A673 (cell line): ENCODE data around the gene ABCG8. TPM values are rescaled to one million over a fixed set of nuclear protein-coding genes. Genes with fewer than 3 reads are reported as not detected.

Experiments used
- BruUV-seq: library from RNA; stranded (reverse); fragments of 400-500 nt; replicated peaks from 2 replicates; lab custom pipeline; 2021; lab: Mats Ljungman, UMichigan
- CTCF ChIA-PET: fragments of 300-600 bp; sonication (Branson Sonifier 250); formaldehyde crosslinking; loops from one replicate; lab custom pipeline; 2022; ENCODE audit warnings: antibody characterized with exemption; lab: Charles Lee
- POLR2A ChIA-PET: fragments of 300-600 bp; sonication (Branson Sonifier 250); formaldehyde crosslinking; loops from one replicate; lab custom pipeline; 2022; ENCODE audit warnings: antibody characterized with exemption; ENCODE audit not compliant: low non-redundant PET; lab: Charles Lee
- DNase-seq: peaks from one replicate; pipeline ENCODE4 v3.0.0-alpha.2; 2015; ENCODE audit warnings: low spot score
- H3K27ac ChIP-seq: fragments of 200-600 bp; sonication (generic); 2 replicates; pipeline ENCODE4 v1.5.1; 2016; ENCODE audit warnings: mixed run types, low read depth, mild to moderate bottlenecking, mixed read lengths, antibody characterized with exemption, low read length; ENCODE audit not compliant: poor library complexity, severe bottlenecking
- H3K27me3 ChIP-seq: fragments of 200-600 bp; sonication (generic); replicated peaks from 2 replicates; pipeline ENCODE4 v1.6.1; 2017; ENCODE audit warnings: mixed run types, low read depth, mild to moderate bottlenecking, mixed read lengths, antibody characterized with exemption, low read length; ENCODE audit not compliant: insufficient read depth, poor library complexity
- H3K36me3 ChIP-seq: fragments of 200-600 bp; sonication (generic); 2 replicates; pipeline ENCODE4 v1.6.1; 2016; ENCODE audit warnings: mixed run types, mild to moderate bottlenecking, mixed read lengths, antibody characterized with exemption, low read length; ENCODE audit not compliant: insufficient read depth, poor library complexity, severe bottlenecking
- H3K4me1 ChIP-seq: fragments of 200-600 bp; sonication (generic); 2 replicates; pipeline ENCODE4 v1.6.1; 2017; ENCODE audit warnings: mixed run types, mild to moderate bottlenecking, mixed read lengths, antibody characterized with exemption, low read length; ENCODE audit not compliant: insufficient read depth, poor library complexity, severe bottlenecking
- H3K4me3 ChIP-seq: fragments of 200-600 bp; sonication (generic); 2 replicates; pipeline ENCODE4 v1.5.1; 2016; ENCODE audit warnings: low read depth, mixed run types, mild to moderate bottlenecking, mixed read lengths, low read length; ENCODE audit not compliant: poor library complexity, severe bottlenecking
- H3K9me3 ChIP-seq: fragments of 200-600 bp; sonication (generic); 2 replicates; pipeline ENCODE4 v1.6.1; 2016; ENCODE audit warnings: mixed run types, low read depth, mild to moderate bottlenecking, mixed read lengths, antibody characterized with exemption, low read length; ENCODE audit not compliant: poor library complexity, severe bottlenecking
- EZH2 ChIP-seq: fragments of 200-600 bp; sonication (generic); IDR thresholded peaks from 2 replicates; pipeline ENCODE4 v1.6.1; 2017; ENCODE audit warnings: borderline replicate concordance, low read depth, mild to moderate bottlenecking, mixed read lengths, antibody characterized with exemption, low read length; ENCODE audit not compliant: poor library complexity, severe bottlenecking
- intact Hi-C: fragments of 100-400 bp; cut with micrococcal nuclease; formaldehyde crosslinking; loops from one replicate; pipeline ENCODE4 v1.10.0; 2022; ENCODE audit not compliant: unreplicated experiment
- total RNA-seq: library from RNA; stranded (reverse); gene quantifications from 2 replicates; pipeline ENCODE4 v1.2.3, GENCODE V29; 2021
- TF ChIP-seq, protein P1 (sequence below): fragments of 300-800, 200-600 bp; sonication (generic); conservative IDR thresholded peaks from 2 replicates; pipeline ENCODE4 v1.5.1; 2017; ENCODE audit warnings: low read depth, mild to moderate bottlenecking, antibody characterized with exemption, low read length, moderate library complexity, mixed read lengths

ABCG8 gene
- total RNA-seq, 1 experiment from 2014 or later = not detected

DNA sequence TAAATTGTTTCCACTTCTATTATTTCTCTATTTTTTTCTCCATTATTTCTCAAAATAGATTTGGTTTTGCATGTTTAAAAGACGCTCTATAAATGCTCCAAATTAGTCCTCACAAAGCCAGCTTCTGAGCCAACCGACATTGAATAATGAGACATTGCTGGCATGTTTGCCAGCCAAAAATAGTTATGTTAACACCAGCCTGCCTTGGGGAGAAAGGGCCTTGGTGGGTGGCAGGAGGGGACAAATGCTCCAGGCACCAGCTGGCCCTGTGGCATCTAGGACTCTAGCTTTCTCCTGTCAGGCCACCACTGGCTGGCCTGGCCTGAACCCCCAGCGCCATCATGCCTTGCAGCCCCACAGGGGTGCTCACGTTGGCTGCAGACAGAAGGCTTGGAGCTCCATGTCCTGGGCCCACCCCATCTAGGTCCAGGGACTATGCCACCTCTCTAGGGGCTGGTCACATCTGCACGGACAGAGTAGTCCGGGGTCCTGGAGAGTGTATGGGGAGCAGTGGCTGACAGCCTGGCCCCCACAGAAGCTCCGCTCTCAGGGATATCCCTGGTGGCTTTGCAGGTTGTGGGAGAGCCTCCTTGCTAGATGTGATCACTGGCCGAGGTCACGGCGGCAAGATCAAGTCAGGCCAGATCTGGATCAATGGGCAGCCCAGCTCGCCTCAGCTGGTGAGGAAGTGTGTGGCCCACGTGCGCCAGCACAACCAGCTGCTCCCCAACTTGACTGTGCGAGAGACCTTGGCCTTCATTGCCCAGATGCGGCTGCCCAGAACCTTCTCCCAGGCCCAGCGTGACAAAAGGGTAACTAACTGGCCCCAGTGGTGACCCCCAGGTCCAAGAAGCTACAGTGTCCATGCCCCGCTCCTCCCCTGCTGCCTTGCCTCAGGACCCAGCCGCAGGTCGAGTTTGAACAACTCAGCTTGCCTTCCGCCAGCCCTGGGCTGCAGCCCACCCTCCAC lies 12.5 kb downstream of the ABCG8 start:
- Histone ChIP-seq H3K4me1 (no peaks in the 10 kb centered on the region), H3K9me3 (no peaks in the 10 kb centered on the region), H3K27ac (no peak overlapping the region), H3K27me3 (peaks cover 15% of the 10 kb centered on the region), H3K4me3 (no peak overlapping the region), H3K36me3 (no peaks in the 10 kb centered on the region)
- CTCF ChIA-PET = no interaction called here
- POLR2A ChIA-PET = no interaction called here
- no TSS peak for BruUV-seq
- TF ChIP-seq EZH2 = no peak
- TF ChIP-seq, protein P1, sequence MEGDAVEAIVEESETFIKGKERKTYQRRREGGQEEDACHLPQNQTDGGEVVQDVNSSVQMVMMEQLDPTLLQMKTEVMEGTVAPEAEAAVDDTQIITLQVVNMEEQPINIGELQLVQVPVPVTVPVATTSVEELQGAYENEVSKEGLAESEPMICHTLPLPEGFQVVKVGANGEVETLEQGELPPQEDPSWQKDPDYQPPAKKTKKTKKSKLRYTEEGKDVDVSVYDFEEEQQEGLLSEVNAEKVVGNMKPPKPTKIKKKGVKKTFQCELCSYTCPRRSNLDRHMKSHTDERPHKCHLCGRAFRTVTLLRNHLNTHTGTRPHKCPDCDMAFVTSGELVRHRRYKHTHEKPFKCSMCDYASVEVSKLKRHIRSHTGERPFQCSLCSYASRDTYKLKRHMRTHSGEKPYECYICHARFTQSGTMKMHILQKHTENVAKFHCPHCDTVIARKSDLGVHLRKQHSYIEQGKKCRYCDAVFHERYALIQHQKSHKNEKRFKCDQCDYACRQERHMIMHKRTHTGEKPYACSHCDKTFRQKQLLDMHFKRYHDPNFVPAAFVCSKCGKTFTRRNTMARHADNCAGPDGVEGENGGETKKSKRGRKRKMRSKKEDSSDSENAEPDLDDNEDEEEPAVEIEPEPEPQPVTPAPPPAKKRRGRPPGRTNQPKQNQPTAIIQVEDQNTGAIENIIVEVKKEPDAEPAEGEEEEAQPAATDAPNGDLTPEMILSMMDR = no peak
- DNase-seq = no peak
- intact Hi-C loops = no loop called here

DNA sequence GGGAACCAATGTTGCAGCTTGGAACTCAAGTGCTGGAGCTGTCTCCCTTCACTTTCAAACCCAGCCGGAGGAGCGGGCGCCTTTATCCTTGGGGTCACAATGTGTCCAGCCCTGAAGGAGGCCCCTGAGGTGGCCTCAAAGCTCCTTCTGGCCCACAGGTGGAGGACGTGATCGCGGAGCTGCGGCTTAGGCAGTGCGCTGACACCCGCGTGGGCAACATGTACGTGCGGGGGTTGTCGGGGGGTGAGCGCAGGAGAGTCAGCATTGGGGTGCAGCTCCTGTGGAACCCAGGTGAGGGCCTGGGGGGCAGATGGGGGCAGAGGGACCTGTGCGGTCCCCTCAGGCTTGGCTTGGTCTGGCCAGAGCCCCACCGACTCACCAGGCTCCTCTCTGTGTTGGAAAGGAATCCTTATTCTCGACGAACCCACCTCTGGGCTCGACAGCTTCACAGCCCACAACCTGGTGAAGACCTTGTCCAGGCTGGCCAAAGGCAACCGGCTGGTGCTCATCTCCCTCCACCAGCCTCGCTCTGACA lies 13.5 kb downstream of the ABCG8 start:
- no peaks in the 10 kb centered on the region for H3K36me3 ChIP-seq
- POLR2A ChIA-PET = no interaction called here
- no peak overlapping the region for H3K4me3 ChIP-seq
- intact Hi-C loops = no loop called here
- H3K4me1 ChIP-seq = no peaks in the 10 kb centered on the region
- CTCF ChIA-PET = no interaction called here
- TF ChIP-seq EZH2 = no peak
- TF ChIP-seq, protein P1 = no peak
- peaks cover 23% of the 10 kb centered on the region for H3K27me3 ChIP-seq
- BruUV-seq = no TSS peak
- DNase-seq = no peak
- H3K9me3 ChIP-seq = no peaks in the 10 kb centered on the region
- H3K27ac ChIP-seq = no peak overlapping the region

DNA sequence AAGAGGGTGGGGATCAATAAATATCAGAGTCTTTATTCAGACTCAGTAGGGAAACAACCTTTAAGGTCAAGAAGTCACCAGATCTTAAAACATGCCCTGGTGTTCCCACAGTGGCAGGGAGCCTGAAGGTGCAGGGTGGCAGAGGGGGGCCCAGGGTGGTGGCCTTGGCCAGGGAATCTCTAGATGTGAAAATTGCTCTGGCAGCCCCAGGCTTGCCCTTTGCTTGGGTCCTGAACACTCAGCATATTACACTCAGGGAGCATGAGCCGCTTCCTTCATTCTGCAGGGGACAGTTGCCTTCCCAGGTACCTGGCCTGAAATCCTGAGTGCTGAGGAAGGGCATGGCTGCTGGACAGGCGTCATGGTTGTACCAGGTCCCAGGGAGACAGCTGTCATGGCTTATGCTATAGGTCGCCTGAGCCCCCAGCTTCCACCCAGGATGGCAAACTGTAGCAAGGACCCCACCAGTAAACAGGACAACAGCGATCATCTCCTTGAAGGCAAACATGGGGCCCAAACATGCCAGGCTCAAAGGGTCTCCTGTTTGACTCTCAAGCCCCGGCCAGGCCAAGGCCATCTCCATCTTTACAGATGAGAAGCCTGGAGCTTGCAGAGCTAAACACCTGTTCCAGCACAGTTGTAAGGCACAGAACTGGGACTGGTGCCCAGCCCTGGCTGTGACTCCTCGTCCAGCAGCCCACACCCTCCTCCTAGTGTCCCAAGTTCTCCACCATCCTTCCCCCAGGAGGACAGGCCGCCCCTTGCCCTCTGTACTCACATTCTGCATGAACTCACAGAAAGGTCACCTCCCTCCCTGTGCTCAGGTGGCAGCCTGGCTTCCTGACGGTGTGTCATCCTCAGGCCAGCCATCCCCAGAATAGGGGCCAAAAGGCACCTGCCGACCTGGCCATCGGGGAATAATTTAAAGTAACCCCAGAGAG lies 14.6 kb downstream of the ABCG8 start:
- CTCF ChIA-PET = no interaction called here
- intact Hi-C loops = no loop called here
- Histone ChIP-seq H3K27ac (no peak overlapping the region), H3K27me3 (peaks cover 34% of the 10 kb centered on the region), H3K9me3 (no peaks in the 10 kb centered on the region), H3K36me3 (no peaks in the 10 kb centered on the region), H3K4me1 (no peaks in the 10 kb centered on the region), H3K4me3 (no peak overlapping the region)
- no peak for DNase-seq
- POLR2A ChIA-PET = interaction anchor here (0.6 kb wide), 1 partner anchor 909 kb away, joined by 3 read pairs; no protein-coding TSS in a partner anchor
- no peak for TF ChIP-seq EZH2
- TF ChIP-seq, protein P1 = no peak
- no TSS peak for BruUV-seq
